Measurements from ENCODE around the gene EML5.

The EML5 gene

DNA sequence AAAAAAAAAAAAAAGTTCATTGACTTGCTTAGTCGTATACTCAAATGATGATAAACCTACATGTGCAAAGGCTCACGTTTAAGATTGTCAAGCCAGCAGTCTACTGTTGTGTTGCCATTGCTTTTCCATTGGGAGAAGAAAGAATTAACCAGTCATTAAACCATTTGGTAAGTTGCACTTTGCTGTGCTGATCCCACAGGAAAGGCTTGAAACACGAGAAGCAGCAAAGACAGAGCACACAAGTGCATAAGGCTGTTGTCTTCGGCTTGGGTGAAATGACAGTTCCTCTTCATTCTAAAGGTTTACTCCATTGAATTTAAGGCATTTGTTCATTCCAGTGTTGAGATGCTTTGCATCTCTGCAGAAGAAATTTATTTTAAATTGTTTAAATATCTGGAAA lies 179.8 kb downstream of the EML5 start:
- TF ChIP-seq, protein P1, sequence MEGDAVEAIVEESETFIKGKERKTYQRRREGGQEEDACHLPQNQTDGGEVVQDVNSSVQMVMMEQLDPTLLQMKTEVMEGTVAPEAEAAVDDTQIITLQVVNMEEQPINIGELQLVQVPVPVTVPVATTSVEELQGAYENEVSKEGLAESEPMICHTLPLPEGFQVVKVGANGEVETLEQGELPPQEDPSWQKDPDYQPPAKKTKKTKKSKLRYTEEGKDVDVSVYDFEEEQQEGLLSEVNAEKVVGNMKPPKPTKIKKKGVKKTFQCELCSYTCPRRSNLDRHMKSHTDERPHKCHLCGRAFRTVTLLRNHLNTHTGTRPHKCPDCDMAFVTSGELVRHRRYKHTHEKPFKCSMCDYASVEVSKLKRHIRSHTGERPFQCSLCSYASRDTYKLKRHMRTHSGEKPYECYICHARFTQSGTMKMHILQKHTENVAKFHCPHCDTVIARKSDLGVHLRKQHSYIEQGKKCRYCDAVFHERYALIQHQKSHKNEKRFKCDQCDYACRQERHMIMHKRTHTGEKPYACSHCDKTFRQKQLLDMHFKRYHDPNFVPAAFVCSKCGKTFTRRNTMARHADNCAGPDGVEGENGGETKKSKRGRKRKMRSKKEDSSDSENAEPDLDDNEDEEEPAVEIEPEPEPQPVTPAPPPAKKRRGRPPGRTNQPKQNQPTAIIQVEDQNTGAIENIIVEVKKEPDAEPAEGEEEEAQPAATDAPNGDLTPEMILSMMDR (IDR thresholded peaks at IDR 0.05; ENCODE audit: control insufficient read depth, insufficient read depth, low read depth, low read length, missing control alignments): no peak
- H3K4me3 ChIP-seq (ENCODE audit: control insufficient read depth, low read depth, low read length): no peak overlapping the region
- DNase-seq (ENCODE audit: low read depth): no peak

DNA sequence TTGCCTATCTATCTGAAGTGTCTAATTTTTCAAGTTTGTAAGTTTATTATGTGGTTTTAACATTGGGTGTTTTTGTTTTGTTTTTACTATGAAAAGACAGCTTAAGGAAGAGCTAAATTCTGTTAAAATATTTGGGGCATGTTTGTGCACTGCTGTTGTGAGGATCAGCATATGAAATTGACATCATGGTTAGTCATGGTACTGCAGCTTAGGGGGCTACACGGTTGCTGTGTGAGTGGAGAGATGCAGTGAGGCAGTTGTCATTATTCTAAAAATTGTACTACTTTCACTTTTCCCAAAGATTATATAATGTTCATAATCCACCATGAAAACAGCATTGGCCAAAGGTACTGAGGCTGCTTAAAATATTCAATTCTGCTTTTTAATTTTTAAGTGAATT lies 180.9 kb downstream of the EML5 start:
- TF ChIP-seq, protein P1 (IDR thresholded peaks at IDR 0.05; ENCODE audit: control insufficient read depth, insufficient read depth, low read depth, low read length, missing control alignments): no peak
- no peak for DNase-seq (ENCODE audit: low read depth)
- no peak overlapping the region for H3K4me3 ChIP-seq (ENCODE audit: control insufficient read depth, low read depth, low read length)

DNA sequence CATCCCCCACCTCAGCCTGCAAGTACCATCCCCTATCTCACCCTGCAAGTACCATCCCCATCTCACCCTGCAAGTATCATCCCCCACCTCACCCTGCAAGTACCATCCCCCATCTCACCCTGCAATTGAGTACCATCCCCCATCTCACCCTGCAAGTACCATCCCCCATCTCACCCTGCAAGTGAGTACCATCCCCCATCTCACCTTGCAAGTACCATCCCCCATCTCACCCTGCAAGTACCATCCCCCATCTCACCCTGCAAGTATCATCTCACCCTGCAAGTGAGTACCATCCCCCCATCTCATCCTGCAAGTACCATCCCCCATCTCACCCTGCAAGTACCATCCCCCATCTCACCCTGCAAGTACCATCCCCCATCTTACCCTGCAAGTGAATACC lies 184.9 kb downstream of the EML5 start:
- DNase-seq (ENCODE audit: low read depth): no peak
- H3K4me3 ChIP-seq (ENCODE audit: control insufficient read depth, low read depth, low read length): no peak overlapping the region
- TF ChIP-seq, protein P1 (IDR thresholded peaks at IDR 0.05; ENCODE audit: control insufficient read depth, insufficient read depth, low read depth, low read length, missing control alignments): no peak

DNA sequence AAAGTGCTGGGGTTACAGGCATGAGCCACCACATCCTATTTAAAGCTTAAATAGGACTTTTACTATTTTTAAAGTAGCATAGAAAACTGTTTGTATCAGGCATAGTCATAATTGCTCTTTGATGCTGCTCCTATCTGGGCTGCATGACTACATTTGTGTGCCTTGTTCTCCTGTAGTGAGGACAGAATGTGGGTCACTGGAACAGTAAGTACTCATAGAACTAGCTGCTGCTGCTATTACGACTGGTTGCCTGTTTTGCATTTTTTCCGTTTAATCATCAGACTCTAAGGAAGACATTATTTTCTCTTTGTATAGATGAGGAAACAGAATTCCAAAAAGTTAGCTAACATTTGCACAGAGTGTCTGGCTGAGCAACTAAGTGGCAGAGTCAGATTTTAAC lies 187.2 kb downstream of the EML5 start:
- no peak overlapping the region for H3K4me3 ChIP-seq (ENCODE audit: control insufficient read depth, low read depth, low read length)
- TF ChIP-seq, protein P1 (IDR thresholded peaks at IDR 0.05; ENCODE audit: control insufficient read depth, insufficient read depth, low read depth, low read length, missing control alignments): no peak
- no peak for DNase-seq (ENCODE audit: low read depth)

DNA sequence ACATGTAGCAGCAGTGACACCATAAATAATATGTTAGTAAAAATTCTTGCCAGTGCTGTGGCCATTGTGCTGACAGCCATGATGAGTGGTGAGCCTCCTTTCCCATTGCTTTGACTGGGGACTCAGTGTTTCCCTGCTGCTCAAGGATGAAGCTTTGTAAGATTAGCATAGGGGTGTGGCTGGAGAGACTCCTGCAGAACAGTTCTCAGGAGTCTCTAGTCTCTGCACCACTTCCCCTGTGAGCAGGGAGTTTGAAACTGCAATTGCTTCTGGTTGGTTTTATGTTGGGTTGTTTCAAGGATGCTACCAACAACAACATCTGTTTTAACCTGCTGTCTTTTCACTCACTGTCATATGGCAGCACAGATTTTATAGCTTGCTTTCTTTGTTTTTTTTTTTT lies 188.5 kb downstream of the EML5 start:
- no peak overlapping the region for H3K4me3 ChIP-seq (ENCODE audit: control insufficient read depth, low read depth, low read length)
- TF ChIP-seq, protein P1 (IDR thresholded peaks at IDR 0.05; ENCODE audit: control insufficient read depth, insufficient read depth, low read depth, low read length, missing control alignments): no peak
- no peak for DNase-seq (ENCODE audit: low read depth)

DNA sequence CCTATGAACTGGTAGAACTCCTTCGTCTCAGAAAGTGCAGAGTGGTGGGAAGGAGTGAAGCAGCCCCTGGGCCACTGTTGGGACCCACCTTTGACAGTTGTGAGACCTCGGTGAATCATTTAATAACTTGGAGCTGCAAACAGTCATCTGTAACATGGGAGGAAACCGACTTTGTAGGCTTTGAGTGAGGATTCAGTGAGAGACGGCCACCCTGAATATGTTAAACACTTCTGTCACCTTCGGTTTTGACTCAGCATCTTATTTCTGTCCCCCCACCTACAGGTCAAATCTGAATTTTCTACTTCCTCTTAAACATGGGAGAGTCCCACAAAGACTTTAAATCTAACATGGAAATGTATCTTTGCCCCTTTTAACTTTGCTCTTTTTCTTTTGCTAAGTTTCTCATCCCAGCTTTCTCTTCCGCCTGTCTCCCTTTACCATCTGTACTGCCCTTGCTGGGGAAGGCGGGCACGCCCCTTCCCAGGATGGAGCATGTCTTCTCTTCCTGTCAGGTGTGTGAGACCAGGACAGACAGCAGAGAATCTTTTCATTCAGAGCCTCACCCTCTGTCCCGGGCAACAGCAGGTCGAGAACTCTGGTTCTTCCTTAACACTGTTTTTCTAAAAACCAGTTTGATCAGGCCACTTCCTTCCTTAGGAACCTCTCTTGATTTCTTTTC lies 192.9 kb downstream of the EML5 start:
- no peak overlapping the region for H3K4me3 ChIP-seq (ENCODE audit: control insufficient read depth, low read depth, low read length)
- TF ChIP-seq, protein P1 (IDR thresholded peaks at IDR 0.05; ENCODE audit: control insufficient read depth, insufficient read depth, low read depth, low read length, missing control alignments): no peak
- DNase-seq (ENCODE audit: low read depth): no peak
